ENCODE results near the gene NOL9.

- TF ChIP-seq CTCF (IDR thresholded peaks at IDR 0.05) (no peak), EP300 (IDR thresholded peaks at IDR 0.05) (no peak)
These were observed 41.4 kb downstream of the NOL9 start for GRCh38 chr1:6512908-6513280.

Data from tibial nerve (tissue), 4 donors.